ENCODE results near the gene BLM. TPM values are rescaled to one million over a fixed set of nuclear protein-coding genes. Genes with fewer than 3 reads are reported as not detected.
A peak's percentile ranks its signal among the peaks of the same experiment; 100 is the strongest.

The BLM gene
- total and polyA plus RNA-seq, 10 of the 15 experiments (the other 5 are each of a cell fraction or from before 2014, with no cell fraction given): 23.0 to 68.4 (median 43.9) TPM

GRCh38 chr15:90744759-90745402, 27.7 kb downstream of the BLM start:
- POLR2A ChIA-PET: interaction anchor here (1.0 kb wide), 1 partner anchor 29 kb away, joined by 3 read pairs; no protein-coding TSS in a partner anchor
- no peak for DNase-seq (ENCODE audit: low read depth, low spot score)
- Histone ChIP-seq H3K27me3 (replicated peaks in 1 of 2; ENCODE audit: control insufficient read depth in 2 of 2, insufficient read depth in 2 of 2, low read length in 1 of 2) (no peaks in the 10 kb centered on the region), H3K9ac (ENCODE audit: control insufficient read depth, insufficient read depth, low read length) (no peak overlapping the region), H3K9me3 (replicated peaks; ENCODE audit: control insufficient read depth, insufficient read depth, low read length) (peaks cover 7% of the 10 kb centered on the region), H2AFZ (ENCODE audit: control insufficient read depth, low read depth, low read length) (no peak overlapping the region), H3K79me2 (ENCODE audit: control insufficient read depth, insufficient read depth, low read length) (peaks cover 22% of the 10 kb centered on the region), H3K4me3 (no peak overlapping the region), H3K27ac (ENCODE audit: control insufficient read depth, insufficient read depth) (no peak overlapping the region), H3K36me3 (ENCODE audit: control insufficient read depth in 2 of 2, insufficient read depth in 2 of 2, low read length in 1 of 2) (peaks cover 0 to 2% of the 10 kb centered on the region in 2 experiments; a peak in 1 of 4 replicates), H3K4me2 (ENCODE audit: control insufficient read depth, insufficient read depth) (no peak overlapping the region), H4K20me1 (ENCODE audit: control insufficient read depth, insufficient read depth) (no peaks in the 10 kb centered on the region), H3K4me1 (ENCODE audit: control insufficient read depth, insufficient read depth, low read length) (peaks cover 5% of the 10 kb centered on the region)
- RAD21 ChIA-PET (ENCODE audit: unreplicated experiment): no interaction called here
- CTCF ChIA-PET: interaction anchor here (1.2 kb wide), 1 partner anchor 190 kb away, joined by 4 read pairs; no protein-coding TSS in a partner anchor
- no peak for FAIRE-seq
- SMC1A ChIA-PET (ENCODE audit: uncharacterized antibody, unreplicated experiment): no interaction called here
- in situ Hi-C loops (cut with MboI) (no loop called here), intact Hi-C loops (cut with micrococcal nuclease; ENCODE audit: unreplicated experiment) (no loop called here)
- TF ChIP-seq TCF12 (IDR thresholded peaks at IDR 0.05; ENCODE audit: low read depth, low read length): no peak
- TF ChIP-seq TAF1 (IDR thresholded peaks at IDR 0.05; ENCODE audit: borderline replicate concordance, low read depth, low read length): no peak
- no peak for TF ChIP-seq RAD21 (IDR thresholded peaks at IDR 0.05; ENCODE audit: insufficient read depth, low read depth, low read length)
- BruUV-seq (replicated peaks): no TSS peak
- ATAC-seq: no peak
- 79% methylated on average over 8 of the region's 8 CpGs for WGBS (ENCODE audit: insufficient coverage, insufficient replicate concordance, low lambda C conversion rate, missing lambda C conversion rate)

- Histone ChIP-seq H4K20me1 (ENCODE audit: control insufficient read depth, insufficient read depth) (no peaks in the 10 kb centered on the region), H3K27me3 (replicated peaks in 1 of 2; ENCODE audit: control insufficient read depth in 2 of 2, insufficient read depth in 2 of 2, low read length in 1 of 2) (no peaks in the 10 kb centered on the region), H3K4me2 (ENCODE audit: control insufficient read depth, insufficient read depth) (peak overlapping the region; percentile 61), H3K79me2 (ENCODE audit: control insufficient read depth, insufficient read depth, low read length) (no peaks in the 10 kb centered on the region; the same call in none of the 2 replicates), H3K36me3 (ENCODE audit: control insufficient read depth in 2 of 2, insufficient read depth in 2 of 2, low read length in 1 of 2) (peaks cover 4 to 15% of the 10 kb centered on the region in 2 experiments; a peak in 3 of 4 replicates), H3K4me1 (ENCODE audit: control insufficient read depth, insufficient read depth, low read length) (peaks cover 8% of the 10 kb centered on the region; the same call in 1 of the 2 replicates), H2AFZ (ENCODE audit: control insufficient read depth, low read depth, low read length) (no peak overlapping the region), H3K27ac (ENCODE audit: control insufficient read depth, insufficient read depth) (peak overlapping the region; percentile 51), H3K4me3 (0 out of 2 replicates have a peak overlapping the region, but pooled peaks have one; percentile 7), H3K9ac (ENCODE audit: control insufficient read depth, insufficient read depth, low read length) (no peak overlapping the region), H3K9me3 (replicated peaks; ENCODE audit: control insufficient read depth, insufficient read depth, low read length) (no peaks in the 10 kb centered on the region)
- no peak for DNase-seq (ENCODE audit: low read depth, low spot score)
- ChIA-PET CTCF (interaction anchor here (0.6 to 0.8 kb wide), 2 partner anchors 100 to 184 kb away, joined by 3 read pairs; no protein-coding TSS in a partner anchor), POLR2A (no interaction called here), SMC1A (ENCODE audit: uncharacterized antibody, unreplicated experiment) (interaction anchor here (1.2 kb wide), 2 partner anchors 9 to 65 kb away, joined by 3 to 5 read pairs; no protein-coding TSS in a partner anchor), RAD21 (ENCODE audit: unreplicated experiment) (no interaction called here)
- BruUV-seq (replicated peaks): no TSS peak
- no peak for ATAC-seq
- intact Hi-C loops (cut with micrococcal nuclease; ENCODE audit: unreplicated experiment) (no loop called here), in situ Hi-C loops (cut with MboI) (no loop called here)
- TF ChIP-seq SREBF1 (IDR thresholded peaks at IDR 0.05; ENCODE audit: low read length): no peak
- TF ChIP-seq PML (IDR thresholded peaks at IDR 0.05; ENCODE audit: low read length): peak; percentile 10; the same call in 1 of the 2 replicates
- 0 out of 2 replicates have a peak, but pooled peaks have one; percentile 26 for TF ChIP-seq SMAD5 (IDR thresholded peaks at IDR 0.05; ENCODE audit: low read depth)
- no peak for TF ChIP-seq CREM (IDR thresholded peaks at IDR 0.05; ENCODE audit: low read depth)
- FAIRE-seq: peak; percentile 86
- 22% methylated on average over 3 of the region's 3 CpGs for WGBS (ENCODE audit: insufficient coverage, insufficient replicate concordance, low lambda C conversion rate, missing lambda C conversion rate)
Observed at GRCh38 chr15:90749754-90750153, 32.6 kb downstream of the BLM start.

All from GM12878 (cell line).